H1 (cell line): ENCODE data around the gene ZBTB20. TPM values are rescaled to one million over a fixed set of nuclear protein-coding genes. Genes with fewer than 3 reads are reported as not detected.

Experiments used
- CTCF ChIA-PET: fragments of 300-600 bp; sonication (Branson Sonifier 250); formaldehyde crosslinking; loops from one replicate; lab custom pipeline; 2021; ENCODE audit not compliant: partially characterized antibody; lab: Charles Lee
- POLR2A ChIA-PET: fragments of 300-600 bp; sonication (Branson Sonifier 250); formaldehyde crosslinking; loops from one replicate; lab custom pipeline; 2021; ENCODE audit warnings: inconsistent platforms; ENCODE audit not compliant: partially characterized antibody; lab: Charles Lee
- DNase-seq, 2 experiments: peaks; one replicate each; pipeline versions ENCODE4 v3.0.0 to v3.0.0-alpha.2; 2010 to 2022; ENCODE audit warnings: low spot score in 2 of 2, low read depth in 1 of 2, mixed read lengths in 1 of 2
- FAIRE-seq: peaks from 2 replicates; lab custom pipeline; 2011; peaks lifted over from hg19 to GRCh38; lab: Jason Lieb, UNC
- H2AFZ ChIP-seq: 2 replicates; pipeline ENCODE4 v1.8.1; 2012; ENCODE audit warnings: low read length, inconsistent platforms
- H2AK5ac ChIP-seq: 2 replicates; pipeline ENCODE4 v1.6.1; 2013; ENCODE audit warnings: low read depth, low read length
- H2BK120ac ChIP-seq: replicated peaks from 2 replicates; pipeline ENCODE3; 2013; ENCODE audit warnings: low read depth, low read length, inconsistent platforms
- H2BK12ac ChIP-seq: 2 replicates; pipeline ENCODE4 v1.6.1; 2013; ENCODE audit warnings: low read depth, low read length
- H2BK15ac ChIP-seq: 2 replicates; pipeline ENCODE4 v1.6.1; 2013; ENCODE audit warnings: low read length
- H2BK20ac ChIP-seq: 2 replicates; pipeline ENCODE4 v1.6.1; 2013; ENCODE audit warnings: low read length
- H2BK5ac ChIP-seq: 2 replicates; pipeline ENCODE4 v1.6.1; 2013; ENCODE audit warnings: low read depth, low read length
- H3K14ac ChIP-seq: 2 replicates; pipeline ENCODE4 v1.6.1; 2013; ENCODE audit warnings: inconsistent platforms; ENCODE audit not compliant: insufficient read length
- H3K18ac ChIP-seq: 2 replicates; pipeline ENCODE4 v1.6.1; 2013; ENCODE audit warnings: low read length; ENCODE audit errors: extremely low read depth
- H3K23ac ChIP-seq: 2 replicates; pipeline ENCODE4 v1.6.1; 2013; ENCODE audit warnings: inconsistent platforms; ENCODE audit not compliant: insufficient read length
- H3K23me2 ChIP-seq: 2 replicates; pipeline ENCODE4 v1.6.1; 2013; ENCODE audit warnings: low read depth, low read length
- H3K27ac ChIP-seq: 2 replicates; pipeline ENCODE4 v1.6.1; 2011; ENCODE audit warnings: low read depth, low read length, inconsistent platforms
- H3K27me3 ChIP-seq, 4 experiments: replicated peaks in 1 of 4; 1 replicate in 1 of 4; 2 replicates in 3 of 4; pipeline versions ENCODE4 v1.6.1 to v1.8.1; 2011 to 2013; ENCODE audit warnings: low read length in 3 of 4, mild to moderate bottlenecking in 3 of 4, inconsistent platforms in 2 of 4, mixed read lengths in 2 of 4, moderate library complexity in 1 of 4; ENCODE audit not compliant: control insufficient read depth in 3 of 4, insufficient read depth in 3 of 4; ENCODE audit errors: extremely low read depth in 1 of 4
- H3K36me3 ChIP-seq, 4 experiments: 2 replicates each; pipeline versions ENCODE4 v1.6.1 to v1.8.1; 2011 to 2013; ENCODE audit warnings: mild to moderate bottlenecking in 4 of 4, low read length in 3 of 4, moderate library complexity in 2 of 4, control low read depth in 1 of 4, inconsistent platforms in 1 of 4; ENCODE audit not compliant: insufficient read depth in 4 of 4, control insufficient read depth in 2 of 4
- H3K4ac ChIP-seq: replicated peaks from 2 replicates; pipeline ENCODE3; 2013; ENCODE audit warnings: low read length, low read depth, mixed read lengths, inconsistent platforms; ENCODE audit not compliant: insufficient read length
- H3K4me1 ChIP-seq, 4 experiments: replicated peaks in 1 of 4; 1 replicate in 1 of 4; 2 replicates in 3 of 4; pipeline versions ENCODE4 v1.6.1 to v1.8.1; 2011 to 2013; ENCODE audit warnings: low read length in 3 of 4, inconsistent platforms in 2 of 4, mixed read lengths in 1 of 4; ENCODE audit not compliant: insufficient read depth in 4 of 4, control insufficient read depth in 3 of 4
- H3K4me2 ChIP-seq, 2 experiments: 2 replicates each; pipeline versions ENCODE4 v1.6.1 to v1.8.1; 2011 to 2013; ENCODE audit warnings: low read depth in 2 of 2, low read length in 2 of 2, control low read depth in 1 of 2, inconsistent platforms in 1 of 2, mild to moderate bottlenecking in 1 of 2; ENCODE audit not compliant: insufficient read depth in 1 of 2
- H3K4me3 ChIP-seq, 4 experiments: fragments of 200-600, 300-600 bp in 1 of 4; sonication (generic), shearing (Covaris generic), sonication (Bioruptor Twin) in 1 of 4; 2 replicates each; pipeline versions ENCODE4 v1.5.1 to v1.8.1; 2011 to 2016; ENCODE audit warnings: low read length in 4 of 4, low read depth in 3 of 4, control low read depth in 2 of 4, inconsistent platforms in 2 of 4, mild to moderate bottlenecking in 2 of 4, mixed read lengths in 1 of 4, moderate library complexity in 1 of 4; ENCODE audit not compliant: insufficient read depth in 2 of 4; ENCODE audit errors: extremely low read depth in 1 of 4
- H3K56ac ChIP-seq: replicated peaks from 2 replicates; pipeline ENCODE3; 2013; ENCODE audit warnings: low read depth, mild to moderate bottlenecking, mixed read lengths, low read length, inconsistent platforms; ENCODE audit not compliant: insufficient read length
- H3K79me1 ChIP-seq: 2 replicates; pipeline ENCODE4 v1.6.1; 2013; ENCODE audit warnings: low read depth, low read length, control low read depth
- H3K79me2 ChIP-seq, 2 experiments: 2 replicates each; pipeline versions ENCODE4 v1.6.1 to v1.8.1; 2012 to 2013; ENCODE audit warnings: low read length in 2 of 2, mild to moderate bottlenecking in 2 of 2, inconsistent platforms in 1 of 2; ENCODE audit not compliant: insufficient read depth in 2 of 2, control insufficient read depth in 1 of 2
- H3K9ac ChIP-seq, 4 experiments: replicated peaks in 1 of 4; 1 replicate in 1 of 4; 2 replicates in 3 of 4; pipeline versions ENCODE4 v1.6.1 to v1.8.1; 2011 to 2013; ENCODE audit warnings: low read depth in 3 of 4, low read length in 3 of 4, control low read depth in 2 of 4, mild to moderate bottlenecking in 2 of 4, moderate library complexity in 2 of 4, inconsistent platforms in 1 of 4; ENCODE audit errors: extremely low read depth in 1 of 4
- H3K9me3 ChIP-seq, 2 experiments: 2 replicates each; pipeline versions ENCODE4 v1.6.1 to v1.8.1; 2012 to 2013; ENCODE audit warnings: mild to moderate bottlenecking in 2 of 2, moderate library complexity in 2 of 2, control low read depth in 1 of 2, inconsistent platforms in 1 of 2, low read depth in 1 of 2, low read length in 1 of 2, mixed read lengths in 1 of 2; ENCODE audit not compliant: insufficient read depth in 2 of 2
- H4K20me1 ChIP-seq, 2 experiments: replicated peaks in 1 of 2; 2 replicates each; pipeline versions ENCODE3 to v1.8.1; 2011 to 2013; ENCODE audit warnings: inconsistent platforms in 2 of 2, low read length in 2 of 2, mild to moderate bottlenecking in 1 of 2; ENCODE audit not compliant: insufficient read depth in 2 of 2, control insufficient read depth in 1 of 2
- H4K5ac ChIP-seq: 2 replicates; pipeline ENCODE4 v1.6.1; 2013; ENCODE audit warnings: low read length, low read depth, mixed read lengths, inconsistent platforms; ENCODE audit not compliant: insufficient read length
- H4K8ac ChIP-seq: 2 replicates; pipeline ENCODE4 v1.8.0; 2013; ENCODE audit warnings: mild to moderate bottlenecking, moderate library complexity, low read length, inconsistent platforms; ENCODE audit not compliant: insufficient read depth; ENCODE audit errors: extremely low read depth
- H4K91ac ChIP-seq: replicated peaks from 2 replicates; pipeline ENCODE3; 2013; ENCODE audit warnings: low read length, mixed read lengths, inconsistent platforms; ENCODE audit not compliant: insufficient read length
- HDAC6 ChIP-seq: IDR thresholded peaks from one replicate; pipeline ENCODE4 v1.7.1; 2012; ENCODE audit warnings: low read depth, mild to moderate bottlenecking, inconsistent platforms, low read length, moderate library complexity
- WGBS, 2 experiments: shearing (Covaris generic) in 1 of 2; methylation state at CpG; one replicate each; pipeline versions ENCODE4 v1.1.6 to v1.1.7; 2013 to 2015; ENCODE audit warnings: low lambda C conversion rate in 2 of 2, mixed read lengths in 2 of 2, inconsistent platforms in 1 of 2, low coverage in 1 of 2, missing lambda C conversion rate in 1 of 2; ENCODE audit not compliant: insufficient replicate concordance in 2 of 2, insufficient coverage in 1 of 2, insufficient read length in 1 of 2; ENCODE audit errors: extremely low coverage in 1 of 2, missing lambda C conversion rate in 1 of 2; 5-methylcytosine and 5-hydroxymethylcytosine counted together
- polyA plus RNA-seq, 7 experiments: library from polyadenylated mRNA; depleted of rRNA in 3 of 7; stranded (reverse) in 5 of 7; unstranded in 2 of 7; fragments of >200 nt in 5 of 7; fragments of 200-250 nt in 2 of 7; gene quantifications; 1 replicate in 5 of 7; 2 replicates in 1 of 7; 4 replicates in 1 of 7; pipeline versions ENCODE4 v1.2.1 to v1.2.3, GENCODE V29; 2011 to 2013; ENCODE audit warnings: missing spikeins in 2 of 7, mixed read lengths in 2 of 7
- total RNA-seq: library from RNA; stranded (reverse); fragmentation: NEBNext Ultra II Directional; extraction: Animal tissue kit (Norgen Biotek cat#: 25700); gene quantifications from 2 replicates; pipeline ENCODE4 v1.2.1, GENCODE V29; 2021

ZBTB20 gene
- total and polyA plus RNA-seq, 2 of the 8 experiments (the other 6 are each of a cell fraction or from before 2014, with no cell fraction given) = 0.35 to 1.3 TPM

DNA sequence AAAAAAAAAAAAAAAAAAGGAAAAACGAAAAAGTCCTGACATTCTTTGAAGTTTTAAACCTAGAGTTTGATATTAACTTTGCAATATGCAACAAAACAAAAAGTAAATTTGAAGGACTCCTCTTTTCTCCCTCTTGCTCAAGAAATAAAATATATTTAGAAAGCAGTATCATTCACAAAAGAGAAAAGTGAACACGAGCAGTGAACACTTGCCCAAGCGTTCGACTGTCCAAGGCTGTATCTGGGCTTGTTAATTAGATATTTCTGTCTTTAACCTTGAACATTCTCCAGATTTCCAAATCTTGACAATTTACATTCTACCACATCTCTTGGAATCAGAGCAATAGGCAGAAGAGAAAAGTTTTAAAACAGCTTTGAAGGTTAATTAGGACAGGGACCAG, 495.5 kb downstream of the ZBTB20 start:
- CTCF ChIA-PET = no interaction called here

More for the DNA sequence above, 495.5 kb downstream of the ZBTB20 start:
- H3K79me2 ChIP-seq = no peaks in the 10 kb centered on the region
- H3K18ac ChIP-seq = no peak overlapping the region
- no peak overlapping the region for H3K56ac ChIP-seq
- no peak overlapping the region for H2BK5ac ChIP-seq
- H2AK5ac ChIP-seq = no peak overlapping the region
- no peaks in the 10 kb centered on the region for H3K9me3 ChIP-seq
- no peak overlapping the region for H3K9ac ChIP-seq
- no peak overlapping the region for H2BK12ac ChIP-seq
- H3K4me1 ChIP-seq = no peaks in the 10 kb centered on the region
- no peak overlapping the region for H3K23ac ChIP-seq
- POLR2A ChIA-PET = no interaction called here
- no peaks in the 10 kb centered on the region for H3K36me3 ChIP-seq
- no peak overlapping the region for H4K5ac ChIP-seq
- WGBS, 2 experiments = 96% methylated on average over 4 of the region's 4 CpGs; no CpG with 5 or more reads in 1 of the 2 experiments
- no peak overlapping the region for H2AFZ ChIP-seq
- H3K4ac ChIP-seq = no peak overlapping the region
- H3K27me3 ChIP-seq = no peaks in the 10 kb centered on the region
- H3K4me3 ChIP-seq = no peak overlapping the region
- TF ChIP-seq HDAC6 = no peak
- TF ChIP-seq, all 59 proteins: peak for 0
- no peak overlapping the region for H4K8ac ChIP-seq
- H2BK120ac ChIP-seq = no peak overlapping the region
- H3K23me2 ChIP-seq = no peaks in the 10 kb centered on the region
- DNase-seq (no peak), FAIRE-seq (no peak)
- H3K14ac ChIP-seq = no peak overlapping the region
- H4K91ac ChIP-seq = no peak overlapping the region
- no peak overlapping the region for H2BK20ac ChIP-seq
- no peak overlapping the region for H3K4me2 ChIP-seq
- no peaks in the 10 kb centered on the region for H4K20me1 ChIP-seq
- H2BK15ac ChIP-seq = no peak overlapping the region
- no peak overlapping the region for H3K27ac ChIP-seq
- H3K79me1 ChIP-seq = no peaks in the 10 kb centered on the region
